Loucy (cell line): ENCODE measurements around the gene ATP8B3.

ENCODE experiments used
- H2AFZ ChIP-seq: fragments of 200-600 bp; sonication (generic); 2 replicates; pipeline ENCODE4 v1.6.0; 2016; ENCODE audit warnings: antibody characterized with exemption, mild to moderate bottlenecking, low read length, moderate library complexity
- H3F3A ChIP-seq: fragments of 200-600 bp; 2 replicates; pipeline ENCODE4 v1.6.0; 2016; ENCODE audit warnings: antibody characterized with exemption, low read depth, mild to moderate bottlenecking
- H3K27me3 ChIP-seq: fragments of 200-600 bp; sonication (generic); 2 replicates; pipeline ENCODE4 v1.6.1; 2014; ENCODE audit warnings: low read length, mild to moderate bottlenecking; ENCODE audit not compliant: insufficient read depth, poor library complexity, severe bottlenecking
- H3K36me3 ChIP-seq: fragments of 200-600 bp; sonication (generic); 2 replicates; pipeline ENCODE4 v1.6.1; 2016; ENCODE audit warnings: low read length; ENCODE audit not compliant: insufficient read depth
- H3K4me1 ChIP-seq: fragments of 200-600 bp; sonication (generic); 2 replicates; pipeline ENCODE4 v1.5.1; 2014; ENCODE audit warnings: low read length, mild to moderate bottlenecking; ENCODE audit not compliant: insufficient read depth, poor library complexity, severe bottlenecking
- H3K4me2 ChIP-seq: fragments of 200-600 bp; sonication (generic); 2 replicates; pipeline ENCODE4 v1.6.0; 2014; ENCODE audit warnings: antibody characterized with exemption, low read length, low read depth, mild to moderate bottlenecking; ENCODE audit not compliant: poor library complexity, severe bottlenecking
- H3K4me3 ChIP-seq: fragments of 200-600 bp; sonication (generic); 2 replicates; pipeline ENCODE4 v1.5.1; 2014; ENCODE audit warnings: low read length, mild to moderate bottlenecking, mixed read lengths; ENCODE audit not compliant: poor library complexity, severe bottlenecking
- H3K79me2 ChIP-seq: fragments of 200-600 bp; sonication (generic); 2 replicates; pipeline ENCODE4 v1.6.1; 2014; ENCODE audit warnings: low read length; ENCODE audit not compliant: insufficient read depth
- H3K9ac ChIP-seq: fragments of 200-600 bp; sonication (generic); 2 replicates; pipeline ENCODE4 v1.6.0; 2014; ENCODE audit warnings: mild to moderate bottlenecking, low read depth, low read length, moderate library complexity; ENCODE audit not compliant: poor library complexity, severe bottlenecking
- H3K9me2 ChIP-seq: fragments of 200-600 bp; sonication (generic); replicated peaks from 2 replicates; pipeline ENCODE4 v1.6.1; 2016; ENCODE audit warnings: low read depth, low read length, mixed read lengths
- H3K9me3 ChIP-seq: fragments of 200-600 bp; sonication (generic); 2 replicates; pipeline ENCODE4 v1.6.1; 2014; ENCODE audit warnings: mild to moderate bottlenecking, antibody characterized with exemption, low read length, low read depth; ENCODE audit not compliant: insufficient read depth
- H4K20me1 ChIP-seq: fragments of 200-600 bp; sonication (generic); 2 replicates; pipeline ENCODE4 v1.6.0; 2014; ENCODE audit warnings: antibody characterized with exemption, low read length, mild to moderate bottlenecking; ENCODE audit not compliant: insufficient read depth, poor library complexity, severe bottlenecking
- EZH2phosphoT487 ChIP-seq: fragments of 200-600 bp; IDR thresholded peaks from 2 replicates; pipeline ENCODE4 v1.6.1; 2018; ENCODE audit warnings: antibody characterized with exemption, mild to moderate bottlenecking, moderate library complexity, borderline replicate concordance
- TF ChIP-seq, protein P1 (sequence below): fragments of 200-600 bp; sonication (generic); conservative IDR thresholded peaks from 2 replicates; pipeline ENCODE4 v1.5.1; 2014; ENCODE audit warnings: mild to moderate bottlenecking, antibody characterized with exemption, low read length

Gene ATP8B3

DNA sequence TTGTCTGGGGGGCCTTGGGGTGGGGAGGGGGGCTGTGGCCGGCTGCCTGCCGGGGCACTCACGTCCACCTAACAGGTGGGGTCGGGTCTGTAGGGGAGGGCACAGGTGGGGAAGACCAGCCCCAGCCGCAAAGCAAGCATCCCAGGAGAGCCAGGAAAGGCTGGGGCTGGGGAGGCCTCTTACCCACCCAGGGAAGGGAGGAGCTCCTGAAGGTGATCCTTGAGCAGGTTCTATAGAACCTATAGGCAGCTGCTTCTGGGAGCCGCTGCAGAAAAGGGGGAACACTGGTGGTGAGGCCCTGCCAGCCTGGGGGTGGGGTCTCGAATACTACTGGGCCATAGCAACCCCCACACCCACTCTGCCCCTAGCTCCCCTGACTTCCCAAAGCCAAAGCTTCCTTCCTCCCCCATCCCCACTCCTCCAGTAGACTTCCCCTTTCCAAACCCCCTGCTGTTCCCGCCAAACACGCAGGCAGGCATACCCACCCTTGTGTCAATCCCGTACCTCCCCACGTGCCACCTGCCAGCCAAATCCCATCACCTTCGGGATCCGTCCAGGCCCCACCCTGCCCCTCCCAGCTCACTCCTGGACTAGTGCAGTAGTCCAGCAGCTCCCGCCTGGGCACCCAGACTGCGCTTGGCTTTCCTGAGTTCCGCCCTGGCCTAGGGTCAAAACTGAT lies 45.7 kb upstream of the ATP8B3 start:
- Histone ChIP-seq H3K4me1 (peaks cover 38% of the 10 kb centered on the region), H3K9me2 (no peaks in the 10 kb centered on the region), H3K4me3 (no peak overlapping the region), H3K79me2 (peaks cover 90% of the 10 kb centered on the region), H3F3A (no peaks in the 10 kb centered on the region), H3K9ac (no peak overlapping the region), H3K4me2 (no peak overlapping the region), H3K27me3 (no peaks in the 10 kb centered on the region), H4K20me1 (peaks cover 66% of the 10 kb centered on the region), H3K9me3 (no peaks in the 10 kb centered on the region), H2AFZ (no peak overlapping the region), H3K36me3 (no peaks in the 10 kb centered on the region)
- TF ChIP-seq EZH2phosphoT487 = no peak
- TF ChIP-seq, protein P1, sequence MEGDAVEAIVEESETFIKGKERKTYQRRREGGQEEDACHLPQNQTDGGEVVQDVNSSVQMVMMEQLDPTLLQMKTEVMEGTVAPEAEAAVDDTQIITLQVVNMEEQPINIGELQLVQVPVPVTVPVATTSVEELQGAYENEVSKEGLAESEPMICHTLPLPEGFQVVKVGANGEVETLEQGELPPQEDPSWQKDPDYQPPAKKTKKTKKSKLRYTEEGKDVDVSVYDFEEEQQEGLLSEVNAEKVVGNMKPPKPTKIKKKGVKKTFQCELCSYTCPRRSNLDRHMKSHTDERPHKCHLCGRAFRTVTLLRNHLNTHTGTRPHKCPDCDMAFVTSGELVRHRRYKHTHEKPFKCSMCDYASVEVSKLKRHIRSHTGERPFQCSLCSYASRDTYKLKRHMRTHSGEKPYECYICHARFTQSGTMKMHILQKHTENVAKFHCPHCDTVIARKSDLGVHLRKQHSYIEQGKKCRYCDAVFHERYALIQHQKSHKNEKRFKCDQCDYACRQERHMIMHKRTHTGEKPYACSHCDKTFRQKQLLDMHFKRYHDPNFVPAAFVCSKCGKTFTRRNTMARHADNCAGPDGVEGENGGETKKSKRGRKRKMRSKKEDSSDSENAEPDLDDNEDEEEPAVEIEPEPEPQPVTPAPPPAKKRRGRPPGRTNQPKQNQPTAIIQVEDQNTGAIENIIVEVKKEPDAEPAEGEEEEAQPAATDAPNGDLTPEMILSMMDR = no peak

DNA sequence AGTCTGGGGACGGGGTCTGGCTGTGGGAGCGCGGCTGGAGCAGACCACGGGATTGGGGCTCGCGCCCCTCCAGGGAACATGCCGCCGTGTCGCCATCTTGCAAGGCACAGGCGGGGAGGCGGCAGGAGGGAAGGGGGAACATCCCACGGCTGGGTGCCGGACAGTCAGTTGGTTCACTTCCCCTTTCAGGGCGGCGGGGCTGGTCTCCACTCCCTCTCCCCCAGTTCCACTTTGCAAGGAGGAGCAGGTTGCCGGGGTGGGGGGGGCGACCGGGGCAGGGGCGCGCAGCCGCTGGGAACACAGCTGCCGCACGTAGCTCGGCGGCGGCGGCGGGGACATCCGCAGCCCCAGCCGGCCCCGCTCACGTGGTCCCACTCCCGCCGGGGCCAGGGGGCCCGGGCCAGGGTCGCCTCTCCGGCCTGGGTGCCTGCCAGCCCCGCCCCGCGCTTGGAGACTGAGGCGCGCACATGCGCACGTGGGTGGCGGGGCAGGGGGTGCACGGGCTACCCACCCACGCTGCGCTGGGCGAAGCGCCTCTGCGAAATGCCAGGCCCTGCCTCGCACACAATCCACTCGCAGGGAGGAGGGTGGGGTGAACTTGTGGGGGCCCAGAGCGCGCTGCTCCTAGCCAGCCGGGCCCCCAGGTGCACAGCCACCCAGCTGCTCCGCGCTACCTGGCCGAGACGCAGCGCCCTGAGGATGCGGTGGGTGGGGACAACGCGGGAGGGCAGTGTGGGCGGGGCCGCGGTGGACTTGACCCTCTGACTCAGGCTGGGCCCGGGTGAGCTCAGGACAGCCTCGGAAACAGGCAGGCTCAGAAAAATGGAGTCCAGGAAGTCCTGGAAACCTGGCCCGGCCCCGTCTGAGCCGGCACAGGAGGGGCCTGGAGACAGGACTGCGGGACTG lies 44.9 kb upstream of the ATP8B3 start:
- H3K27me3 ChIP-seq = no peaks in the 10 kb centered on the region
- H3K4me3 ChIP-seq = no peak overlapping the region
- no peaks in the 10 kb centered on the region for H3K9me2 ChIP-seq
- H3K79me2 ChIP-seq = peaks cover 85% of the 10 kb centered on the region
- no peaks in the 10 kb centered on the region for H3F3A ChIP-seq
- TF ChIP-seq, protein P1 = no peak
- no peak for TF ChIP-seq EZH2phosphoT487
- H4K20me1 ChIP-seq = peaks cover 61% of the 10 kb centered on the region
- H3K36me3 ChIP-seq = no peaks in the 10 kb centered on the region
- H3K9me3 ChIP-seq = no peaks in the 10 kb centered on the region
- no peak overlapping the region for H3K9ac ChIP-seq
- no peak overlapping the region for H2AFZ ChIP-seq
- H3K4me2 ChIP-seq = no peak overlapping the region
- peaks cover 38% of the 10 kb centered on the region for H3K4me1 ChIP-seq

DNA sequence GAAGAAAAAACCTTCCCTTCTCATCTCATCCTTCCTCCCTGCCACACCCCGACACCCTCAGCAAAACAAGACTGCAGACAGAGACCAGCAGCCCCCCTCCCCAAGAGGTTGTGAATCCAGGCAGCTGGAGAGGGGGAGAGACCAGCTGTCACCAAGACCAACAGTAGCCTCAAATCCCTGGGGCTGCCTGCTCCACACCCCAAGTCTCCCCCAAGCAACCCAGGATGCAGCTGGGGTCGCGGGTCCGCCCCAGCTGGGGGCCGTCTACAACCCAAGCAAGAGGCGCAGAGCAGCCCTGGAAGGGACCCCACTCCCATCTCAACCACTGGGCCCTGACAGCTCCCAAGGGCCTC lies 44.2 kb upstream of the ATP8B3 start:
- Histone ChIP-seq H3K79me2 (peaks cover 79% of the 10 kb centered on the region), H2AFZ (no peak overlapping the region), H3K9ac (no peak overlapping the region), H3K27me3 (no peaks in the 10 kb centered on the region), H3K4me3 (no peak overlapping the region), H3K4me2 (no peak overlapping the region), H3F3A (no peaks in the 10 kb centered on the region), H3K36me3 (no peaks in the 10 kb centered on the region), H3K9me3 (no peaks in the 10 kb centered on the region), H3K9me2 (no peaks in the 10 kb centered on the region), H3K4me1 (peaks cover 37% of the 10 kb centered on the region), H4K20me1 (peaks cover 55% of the 10 kb centered on the region)
- TF ChIP-seq, protein P1 = no peak
- TF ChIP-seq EZH2phosphoT487 = no peak
